HG02588 (cell line): ENCODE data around the gene SLC4A1.
A peak's percentile ranks its signal among the peaks of the same experiment; 100 is the strongest.

Experiments
- ATAC-seq: cut with Tn5 transposase; IDR thresholded peaks from one replicate; pipeline ENCODE4 v1.9.1; 2021; ENCODE audit warnings: mild to moderate bottlenecking, moderate library complexity; ENCODE audit not compliant: unreplicated experiment

Gene SLC4A1

DNA sequence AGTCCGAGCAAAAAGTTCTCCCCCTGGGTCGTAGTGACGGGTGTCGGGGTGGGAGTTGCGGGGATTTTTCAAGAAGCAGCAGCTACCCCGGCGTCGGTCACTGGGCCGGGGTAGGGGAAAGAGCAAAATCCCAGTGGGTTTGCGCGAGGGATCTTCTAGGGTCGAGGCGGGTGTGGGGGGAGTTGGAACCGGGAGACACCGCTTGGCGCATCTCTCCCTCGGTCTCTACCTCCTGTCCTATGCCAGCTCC is 46.1 kb downstream of the SLC4A1 start:
- no peak for ATAC-seq

DNA sequence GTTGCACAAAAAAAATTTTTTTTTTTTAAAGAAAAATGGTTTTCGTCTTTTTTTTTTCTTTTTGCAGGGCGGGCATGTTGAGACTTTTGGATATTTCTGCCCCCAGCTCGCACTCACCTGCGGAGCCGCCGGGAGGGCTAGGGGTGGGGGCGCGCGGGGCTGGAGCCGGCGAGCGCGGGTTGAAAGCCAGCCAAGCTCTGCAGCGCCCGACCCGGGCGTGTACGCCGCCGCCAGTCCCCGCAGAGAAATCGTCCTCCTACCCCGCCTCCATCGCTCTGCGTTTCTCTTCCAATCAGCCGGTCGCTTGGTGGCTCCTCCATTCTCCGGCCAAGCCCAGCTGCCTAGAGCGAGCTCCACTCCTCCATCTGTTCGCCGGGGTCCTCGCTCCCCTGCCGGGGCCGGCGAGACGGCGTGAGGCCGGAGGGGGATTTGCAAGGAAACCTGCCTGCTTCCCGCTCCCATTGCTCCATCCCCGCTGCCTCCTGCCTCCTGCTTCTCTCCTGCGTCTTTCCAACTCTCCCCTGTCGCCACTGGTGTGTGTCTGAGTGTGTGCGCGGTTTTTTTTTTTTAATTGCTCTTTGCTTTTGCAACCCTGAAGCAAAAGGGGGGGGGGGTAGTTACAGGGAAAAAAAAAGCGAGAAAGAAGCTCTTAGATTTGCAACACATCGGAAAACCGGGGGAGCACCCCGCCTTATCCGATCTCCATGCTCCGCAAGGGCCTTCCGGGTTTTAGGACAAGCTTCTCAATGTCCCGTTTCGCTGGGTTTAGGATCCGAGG is 46.7 kb downstream of the SLC4A1 start:
- no peak for ATAC-seq

DNA sequence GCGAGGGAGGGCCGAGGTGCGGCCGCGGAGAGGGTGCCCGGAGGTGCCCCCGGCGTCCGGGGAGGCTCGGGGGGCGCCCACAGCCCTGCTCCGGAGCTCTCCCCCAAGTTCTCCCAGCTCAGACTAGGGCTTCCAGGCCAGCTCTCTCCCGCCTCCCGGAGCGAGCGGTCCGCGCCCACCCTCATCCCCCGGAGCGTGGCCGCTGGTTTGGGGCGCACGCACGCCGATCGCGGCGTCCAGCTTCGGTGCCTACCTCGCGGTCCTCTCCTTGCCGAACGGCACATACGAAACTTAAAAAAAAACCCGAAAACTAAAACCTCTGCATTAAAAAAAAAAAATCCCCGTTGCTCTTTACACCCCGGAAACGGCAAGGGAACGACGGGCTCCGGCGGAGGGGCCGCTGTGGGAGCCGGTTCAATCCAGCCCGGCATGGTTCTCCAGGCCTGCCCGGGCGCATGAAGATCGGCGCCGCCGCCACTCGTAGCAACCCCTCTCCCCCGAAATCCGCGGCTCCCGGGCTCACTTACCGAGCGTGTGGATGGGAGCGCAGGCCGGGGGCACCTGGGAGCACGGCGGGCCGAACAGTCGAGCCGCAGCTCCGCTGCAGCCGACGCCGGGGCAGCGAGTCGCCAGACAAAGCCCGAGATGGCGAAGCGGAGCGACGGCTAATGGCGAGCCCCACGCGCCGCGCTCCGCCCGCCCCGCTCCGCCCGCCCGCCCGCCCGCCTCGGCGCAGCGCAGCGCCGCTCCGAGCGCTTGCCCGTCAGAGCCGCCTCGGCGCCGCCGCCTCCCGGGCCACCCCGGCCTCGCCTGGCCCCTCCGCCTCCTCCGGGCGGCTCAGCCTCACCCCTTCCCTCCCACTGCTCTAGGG is 47.5 kb downstream of the SLC4A1 start:
- ATAC-seq = peak; percentile 1

DNA sequence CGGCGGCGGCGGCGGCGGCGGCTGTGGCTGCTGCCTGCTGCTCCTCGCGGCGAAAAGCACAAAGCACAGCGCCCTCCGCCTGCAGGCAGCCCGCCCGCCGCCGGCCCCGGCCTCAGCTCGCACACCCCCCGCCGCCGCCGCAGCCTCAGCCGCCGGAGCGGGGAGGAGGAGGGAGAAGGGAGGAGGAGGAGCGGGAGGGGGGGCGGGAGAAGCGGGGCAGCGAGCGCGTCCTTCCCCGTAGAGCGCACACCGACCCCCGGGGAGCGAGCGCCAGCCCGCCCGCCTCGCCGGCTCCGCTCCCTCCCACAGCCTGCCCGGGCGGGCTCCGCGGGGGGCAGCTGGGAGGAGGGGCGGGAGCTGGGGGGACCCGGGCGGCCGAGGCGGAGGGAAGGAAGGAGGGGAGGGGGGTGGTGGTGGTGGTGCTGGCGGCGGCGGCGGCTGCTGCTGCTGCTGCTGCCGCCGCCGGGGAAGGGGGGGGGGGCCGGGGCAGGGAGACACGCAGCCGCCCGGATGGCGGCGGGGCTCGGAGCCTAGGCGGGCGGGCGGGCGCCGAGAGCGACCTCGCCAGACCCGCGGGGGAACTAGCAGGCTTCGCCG is 48.2 kb downstream of the SLC4A1 start, which contains the start of gene UBTF:
Gene UBTF, minus strand, starts transcription at position 60 of the 597 bp plus-strand sequence. CDS start 1,446 bp downstream, outside the sequence.
- ATAC-seq = peak; percentile 6

DNA sequence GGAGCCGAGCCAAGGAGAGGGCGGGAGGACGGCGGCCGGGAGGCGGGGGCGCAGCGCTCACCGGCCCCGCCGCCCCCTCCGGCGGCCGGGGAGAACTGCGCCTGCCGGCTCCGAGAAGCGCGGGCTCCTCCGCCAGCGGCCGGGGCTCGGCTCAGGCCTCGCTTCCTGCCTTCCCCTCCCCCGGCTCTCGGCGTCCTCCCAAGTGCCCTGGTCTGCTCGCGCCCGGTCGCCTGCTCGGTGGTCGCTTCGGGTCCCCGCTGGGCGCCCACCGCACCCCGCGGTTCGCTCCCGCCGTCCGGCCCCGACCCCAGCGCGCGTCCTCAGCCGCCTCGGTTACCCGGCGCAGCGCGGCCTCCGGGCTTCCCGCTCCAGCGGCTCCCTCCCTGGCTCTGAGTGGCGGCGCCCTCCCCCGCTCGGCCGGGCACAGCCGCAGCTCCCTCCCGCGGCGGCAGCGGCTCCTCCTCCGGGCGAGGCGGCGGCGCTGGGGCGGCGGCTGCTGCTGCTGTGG is 48.8 kb downstream of the SLC4A1 start:
- ATAC-seq = peak; percentile 31

DNA sequence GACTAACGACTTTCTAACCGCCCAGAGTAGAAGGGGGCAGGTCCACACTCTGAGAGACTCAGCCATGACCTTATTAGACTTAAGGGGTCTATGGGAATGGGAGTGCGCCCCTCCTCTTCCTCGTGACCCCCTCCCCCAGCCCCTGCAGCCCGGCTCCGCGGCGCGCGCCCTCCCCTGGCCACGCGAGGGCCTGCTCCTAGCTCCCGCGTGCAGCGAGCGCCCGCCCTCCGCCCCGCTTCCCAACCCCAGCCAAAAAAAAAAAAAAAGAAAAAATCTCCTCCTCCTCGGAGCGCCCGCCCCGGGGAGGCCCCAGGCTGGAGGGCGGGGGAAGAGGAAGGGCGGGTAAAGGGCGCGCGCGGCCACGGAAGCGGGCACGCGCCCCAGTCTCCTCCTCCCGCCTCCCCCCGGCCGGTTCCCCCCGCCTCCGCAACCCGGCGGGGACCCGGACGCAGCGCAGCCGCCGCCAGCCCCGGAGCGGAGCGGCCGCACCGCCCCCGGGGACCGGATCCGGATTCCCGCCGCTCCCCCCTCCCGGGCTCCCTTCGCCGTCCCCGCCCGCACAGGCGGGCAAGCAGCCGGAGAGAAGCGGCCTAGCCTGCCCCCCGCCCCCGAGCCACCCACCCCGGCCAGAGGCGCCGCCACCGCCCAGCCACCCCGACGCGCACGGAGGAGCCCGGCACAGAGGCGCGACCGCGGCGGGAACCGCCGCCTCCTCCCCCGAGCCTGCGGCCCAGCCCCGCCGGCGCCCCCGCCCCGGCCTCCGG is 49.4 kb downstream of the SLC4A1 start:
- ATAC-seq = peak; percentile 27

DNA sequence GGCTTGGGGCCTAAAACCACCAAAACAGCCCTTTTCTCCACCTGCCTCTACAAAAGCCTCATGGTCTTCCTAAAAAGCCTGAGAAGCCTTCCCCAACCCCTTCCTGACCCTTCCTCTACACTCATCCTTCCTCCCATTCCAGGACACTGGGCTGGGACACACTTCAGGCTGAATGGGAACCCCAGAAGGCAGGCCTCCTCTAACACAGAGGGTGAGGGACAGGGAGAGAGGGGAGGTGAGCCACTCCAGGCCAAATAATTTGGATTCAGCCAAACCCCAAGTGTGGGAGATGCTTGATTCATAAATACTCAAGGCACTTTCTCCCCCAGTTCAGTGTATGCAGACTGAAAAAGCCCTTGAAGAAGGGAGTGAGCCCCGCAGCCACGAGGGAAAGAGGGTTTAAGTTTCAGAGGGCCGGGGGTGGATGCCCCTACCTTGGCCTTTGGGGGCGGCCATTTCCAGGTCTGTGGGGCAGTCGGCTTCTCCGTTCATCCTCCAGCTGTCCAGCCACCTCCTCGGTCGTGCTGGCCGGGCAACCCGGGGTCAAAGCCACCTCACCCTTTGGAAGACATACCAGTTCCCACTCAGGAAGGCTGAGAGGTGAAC is 50.1 kb downstream of the SLC4A1 start:
- no peak for ATAC-seq

DNA sequence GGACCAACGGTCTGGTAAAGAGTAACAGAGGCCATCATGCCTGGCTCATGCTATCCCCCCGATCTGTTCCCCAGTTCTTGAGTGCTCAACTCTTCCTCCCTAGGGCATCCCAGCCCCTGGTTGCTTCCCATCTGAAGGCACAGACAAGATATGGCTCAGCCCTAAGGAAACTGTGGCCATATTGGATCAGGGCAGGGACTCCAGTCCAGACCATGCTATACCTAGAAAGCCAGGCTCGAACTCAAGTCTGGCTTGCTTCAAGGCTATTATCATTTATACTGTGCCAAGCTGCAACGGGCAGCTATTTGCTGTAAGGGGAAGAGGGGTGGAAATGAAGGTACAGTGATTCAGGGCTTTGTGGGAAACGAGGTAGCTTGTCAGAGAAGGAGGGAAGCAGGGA is 51.2 kb downstream of the SLC4A1 start:
- ATAC-seq = no peak

DNA sequence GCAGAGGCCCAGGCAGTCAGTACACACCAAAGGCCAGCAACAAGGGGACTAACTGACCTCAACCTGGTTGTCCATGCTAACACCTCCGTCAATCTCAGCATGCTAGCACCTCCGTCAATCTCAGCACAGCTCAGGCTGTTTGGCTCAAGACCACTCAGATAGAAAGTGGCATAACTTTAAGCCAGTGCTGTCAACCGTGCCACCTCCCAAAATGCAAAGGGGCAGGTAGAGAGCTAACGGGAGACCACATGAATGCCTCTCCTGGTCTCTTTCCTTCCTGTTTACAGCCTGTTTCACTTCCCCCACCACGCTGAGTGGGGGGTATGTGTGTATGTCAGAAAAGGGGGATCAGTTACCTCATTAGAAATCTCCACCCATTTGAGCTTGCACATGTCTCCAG is 51.8 kb downstream of the SLC4A1 start:
- ATAC-seq = no peak

DNA sequence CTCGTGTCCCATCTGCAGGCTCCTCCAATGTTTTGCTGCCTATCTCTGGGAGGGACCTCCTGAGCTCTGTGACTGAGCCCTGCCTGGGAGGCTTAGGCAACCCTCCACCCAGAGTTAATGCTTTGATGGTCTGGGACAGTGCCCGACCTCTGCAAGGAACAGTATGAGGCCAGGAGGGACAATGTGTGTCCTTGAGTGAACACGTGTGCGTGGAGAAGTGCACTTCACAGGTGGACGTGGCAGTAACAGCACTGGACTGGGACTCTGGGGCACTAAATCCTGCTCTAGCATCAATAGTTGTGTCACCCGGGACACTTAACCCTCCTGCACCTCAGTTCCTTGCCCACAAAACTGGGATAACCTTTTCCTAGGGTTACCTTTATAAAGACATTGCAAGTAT is 53.0 kb downstream of the SLC4A1 start:
- no peak for ATAC-seq

DNA sequence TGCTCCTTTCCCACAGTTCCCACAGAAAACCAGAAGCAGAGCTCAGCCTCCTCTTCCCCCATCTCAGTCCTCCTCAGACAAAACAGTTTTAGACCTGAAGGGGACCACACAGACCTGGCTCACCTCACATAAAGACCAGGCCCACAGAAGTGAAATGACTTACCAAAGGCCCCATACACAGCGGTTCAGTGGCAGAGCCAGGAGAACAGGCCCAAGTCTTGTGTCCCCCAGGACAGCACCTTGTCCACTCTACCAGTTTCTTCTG is 53.8 kb downstream of the SLC4A1 start:
- ATAC-seq = no peak

DNA sequence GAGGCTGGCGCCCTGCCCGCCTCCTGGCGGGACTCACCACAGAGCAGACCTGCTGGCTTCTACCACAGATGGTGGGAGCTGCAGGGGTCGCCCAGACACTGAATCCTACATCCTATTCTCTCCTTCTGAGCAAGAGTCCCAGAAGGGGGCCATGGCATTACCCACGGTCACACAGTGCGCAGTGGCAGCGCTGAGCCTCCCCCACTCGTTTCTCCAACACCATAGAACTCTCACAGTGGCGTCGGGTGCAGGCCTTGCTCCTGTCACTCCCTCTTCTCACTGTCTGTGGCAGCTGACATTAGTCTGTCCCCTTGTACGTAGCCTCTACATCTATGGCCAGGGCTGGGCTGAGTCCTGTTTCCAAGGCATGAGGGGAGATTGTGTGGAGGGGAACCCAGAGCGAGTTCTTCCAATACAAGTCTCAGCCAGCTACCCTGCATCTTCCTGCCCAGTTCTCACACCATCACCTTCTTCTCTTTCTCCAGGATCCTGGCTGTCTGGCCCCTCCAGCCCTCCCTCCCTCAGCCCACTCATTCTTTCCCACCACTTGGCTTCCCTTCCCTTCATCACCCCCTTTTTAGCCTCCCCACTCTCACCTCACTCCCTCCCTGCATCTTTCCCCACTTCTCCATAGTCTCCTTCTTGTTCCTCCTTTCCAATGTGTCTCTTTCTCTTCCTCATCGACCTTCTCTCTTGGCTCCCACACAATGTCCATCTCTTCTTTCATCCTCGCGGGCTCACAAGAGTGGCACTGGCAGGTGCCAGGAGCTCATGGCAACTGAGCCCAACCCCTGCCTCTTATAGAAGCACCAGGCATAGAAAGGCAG is 54.3 kb downstream of the SLC4A1 start:
- ATAC-seq = no peak

DNA sequence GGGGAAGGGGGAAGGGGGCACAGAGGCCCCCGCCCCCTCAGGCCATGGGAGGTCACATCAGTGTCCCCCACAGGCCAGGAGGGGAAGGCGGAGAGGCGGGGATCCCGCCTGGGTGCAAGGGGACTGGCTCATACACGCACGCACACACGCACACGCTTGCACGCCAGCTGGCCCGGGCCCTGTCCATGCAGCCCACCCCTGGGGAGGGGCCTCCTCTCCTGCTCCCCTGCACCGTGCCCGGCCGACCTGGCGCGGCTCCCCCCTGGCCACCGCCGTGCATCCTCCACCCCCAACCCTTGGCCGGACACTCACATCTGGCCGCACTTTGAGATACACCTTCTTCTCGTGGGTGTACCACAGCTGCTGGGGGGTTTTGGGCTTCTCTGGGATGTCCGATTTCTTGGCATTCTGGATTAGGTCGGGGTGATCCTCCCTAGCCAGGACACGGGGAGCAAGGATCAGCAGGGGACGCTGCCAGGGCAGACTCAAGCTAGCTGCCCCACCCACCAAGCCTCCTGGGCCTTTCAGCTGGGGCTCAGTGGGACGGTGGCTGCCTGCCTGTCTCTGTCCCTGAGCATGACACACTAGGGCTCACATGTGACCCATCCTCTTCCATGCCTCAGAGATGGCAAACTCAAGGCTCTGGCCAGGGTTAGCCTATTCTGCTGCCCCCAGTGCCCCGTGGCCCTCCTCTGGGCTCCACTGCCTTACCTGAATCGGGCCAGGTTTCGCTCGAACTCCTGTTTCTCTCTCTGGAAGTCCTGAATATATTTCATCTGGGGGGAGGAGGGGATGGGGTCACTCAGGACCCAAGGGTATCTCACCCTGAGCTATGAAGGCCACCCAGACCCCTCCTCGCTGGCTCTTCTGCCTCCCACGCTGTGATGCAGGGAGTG is 55.2 kb downstream of the SLC4A1 start:
- no peak for ATAC-seq

DNA sequence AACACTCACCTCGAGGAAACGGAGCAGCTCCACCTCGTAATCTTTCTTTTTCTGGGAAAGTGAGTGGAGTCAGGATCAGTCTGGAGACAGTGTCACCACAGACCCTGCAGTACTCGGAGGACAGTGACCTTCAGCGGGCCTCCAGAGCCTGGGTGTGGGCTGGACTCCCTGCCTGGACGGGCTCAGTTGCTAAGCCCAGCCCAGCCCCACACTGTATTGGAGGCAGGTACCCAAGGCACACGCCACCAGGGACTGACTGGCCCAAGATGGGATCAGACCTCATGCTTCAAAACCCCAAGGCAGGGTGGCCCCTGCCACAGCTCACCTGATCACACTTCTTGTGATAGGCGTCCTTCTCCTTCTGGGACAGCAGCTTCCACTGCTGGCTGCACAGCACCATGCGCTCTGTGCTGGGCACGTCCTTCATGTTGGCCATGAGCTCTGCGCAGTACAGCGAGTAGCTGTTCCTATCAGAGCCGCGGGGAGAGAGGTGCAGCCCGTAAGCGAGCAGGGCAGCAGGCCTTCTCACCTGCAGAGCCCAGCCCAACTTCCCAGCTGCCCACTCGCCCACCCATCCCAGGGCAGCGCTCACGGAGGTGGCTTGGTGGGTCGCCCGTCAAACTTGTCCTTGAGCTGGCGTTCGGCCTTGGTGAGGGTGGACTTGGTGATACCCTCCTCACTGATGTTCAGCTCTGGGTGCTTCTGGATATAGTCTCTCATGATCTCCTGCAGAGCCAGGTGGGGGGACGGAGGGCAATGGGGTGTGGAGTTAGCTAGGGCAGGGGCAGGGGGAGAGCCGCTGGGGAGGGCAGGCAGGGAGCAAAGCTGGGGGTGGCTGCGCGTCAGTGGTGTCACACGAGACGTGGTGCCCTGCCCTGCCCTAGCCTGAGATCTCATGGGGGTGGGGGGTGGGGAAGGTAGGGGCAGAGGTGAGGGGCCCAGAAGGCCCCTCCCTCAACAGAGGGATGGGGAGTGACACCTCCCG is 56.4 kb downstream of the SLC4A1 start:
- no peak for ATAC-seq

DNA sequence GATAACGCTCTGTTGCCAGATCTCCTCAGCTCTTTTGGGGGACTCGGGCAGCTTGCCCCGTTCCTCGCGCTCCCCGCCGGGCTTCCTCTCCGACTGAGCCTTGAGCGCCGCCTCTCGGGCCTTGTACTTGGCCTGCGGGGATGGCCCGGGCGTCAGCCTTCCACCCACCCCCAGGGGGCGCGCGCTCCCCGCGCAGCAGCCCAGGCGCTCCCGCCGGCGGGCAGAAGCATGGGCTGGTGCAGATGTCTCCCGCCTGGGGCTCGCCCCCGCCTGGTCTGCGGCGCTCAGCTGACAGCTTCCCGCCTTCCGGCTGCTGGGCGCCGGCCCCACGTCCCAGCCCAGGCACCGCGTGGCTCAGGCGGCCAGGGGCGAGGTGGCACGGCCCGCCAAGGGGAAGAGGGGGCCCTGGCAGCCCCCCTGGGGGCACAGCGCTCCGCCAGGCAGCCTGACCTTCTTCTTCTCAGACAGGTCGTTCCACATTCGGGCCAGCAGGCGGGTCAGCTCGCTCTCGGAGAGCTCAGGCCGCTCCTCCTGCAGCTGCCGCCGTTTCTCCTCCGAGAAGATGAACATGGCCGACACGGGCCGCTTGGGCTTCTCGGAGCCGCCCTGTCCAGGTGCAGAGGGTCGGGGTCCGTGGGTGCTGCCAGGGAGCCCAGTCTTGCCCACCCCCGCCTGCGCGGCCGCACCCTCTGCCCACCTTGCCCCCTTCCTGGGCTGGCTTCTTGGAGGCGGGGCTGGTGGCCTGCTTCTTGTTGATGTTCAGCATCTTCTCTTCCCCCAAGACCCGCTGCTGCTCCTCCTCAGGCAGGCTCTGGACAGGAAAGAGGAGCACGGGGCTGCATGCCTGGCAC is 57.4 kb downstream of the SLC4A1 start:
- ATAC-seq = peak; percentile 83

DNA sequence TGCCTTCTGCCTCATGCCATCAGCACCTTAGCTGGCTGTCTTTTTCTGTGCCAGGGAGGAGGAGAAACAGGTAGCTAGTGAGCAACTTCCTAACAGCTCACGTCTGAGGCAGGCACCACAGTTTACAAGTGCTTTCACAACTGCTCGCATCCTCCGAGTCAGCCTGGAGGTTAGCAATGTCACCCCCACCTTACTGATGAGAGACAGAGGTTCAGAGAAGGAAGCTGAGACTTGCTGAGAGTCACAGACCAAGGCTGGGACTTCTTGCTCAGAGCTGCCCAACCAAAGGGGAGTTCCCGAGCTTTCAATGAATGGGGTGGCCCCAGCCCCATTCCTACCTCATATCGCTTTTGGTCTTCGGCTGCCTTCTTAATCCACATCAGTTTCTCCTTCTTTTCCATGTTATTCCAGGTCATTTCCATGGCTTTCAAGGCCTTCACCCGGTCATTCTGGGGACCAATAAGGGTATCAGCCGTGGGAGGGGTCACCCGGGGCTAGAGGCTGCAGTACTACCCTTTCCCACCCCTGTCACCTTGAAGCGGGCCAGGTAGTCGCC is 58.1 kb downstream of the SLC4A1 start:
- peak; percentile 19 for ATAC-seq

DNA sequence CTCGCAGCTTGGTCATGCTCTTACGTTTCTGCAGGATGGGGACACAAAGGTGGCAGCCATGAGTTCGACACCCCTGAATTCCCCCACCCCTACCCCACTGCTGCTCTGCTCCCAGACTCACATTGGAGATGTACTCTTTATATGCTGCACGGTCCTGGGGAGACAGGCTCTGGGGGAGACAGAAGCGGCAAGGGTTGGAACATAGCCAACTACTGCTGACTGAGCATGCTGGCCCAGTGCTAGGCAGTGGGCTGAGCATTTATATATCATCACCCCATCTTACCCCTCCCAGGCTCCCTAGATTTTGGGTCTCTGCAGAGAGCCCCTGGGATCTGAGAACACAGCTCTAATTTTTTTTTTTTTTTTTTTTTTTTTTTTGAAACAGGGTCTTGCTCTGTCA is 60.2 kb downstream of the SLC4A1 start:
- ATAC-seq = no peak
